Ishikawa (cell line): ENCODE results near the gene KIF26B.

ENCODE experiments used
- CREB1 ChIP-seq: IDR thresholded peaks from 2 replicates; pipeline ENCODE4 v1.6.1; 2012; ENCODE audit warnings: low read depth
- EP300 ChIP-seq: IDR thresholded peaks from 2 replicates; pipeline ENCODE4 v1.6.1; 2012; ENCODE audit warnings: borderline replicate concordance
- FOXM1 ChIP-seq: IDR thresholded peaks from 2 replicates; pipeline ENCODE4 v1.6.1; 2012; ENCODE audit warnings: low read depth, borderline replicate concordance
- TAF1 ChIP-seq: IDR thresholded peaks from 2 replicates; pipeline ENCODE4 v1.6.1; 2012; ENCODE audit warnings: low read depth, mild to moderate bottlenecking
- TEAD4 ChIP-seq: IDR thresholded peaks from 2 replicates; pipeline ENCODE4 v1.6.1; 2012

GRCh38 chr1:245121523-245121922 is 33.3 kb upstream of the KIF26B start:
- TF ChIP-seq TEAD4 (no peak), FOXM1 (no peak), CREB1 (no peak), TAF1 (no peak), EP300 (no peak)
